GM19468 (cell line): ENCODE data around the gene PDXP.
"Not testable (repeated sequence)": the region's sequence is repeated elsewhere in the genome, so short reads cannot be mapped to it uniquely, and the experiment has no call there.

Source experiments
- ATAC-seq: cut with Tn5 transposase; IDR thresholded peaks from one replicate; pipeline ENCODE4 v1.9.1; 2021; ENCODE audit warnings: mild to moderate bottlenecking, moderate library complexity, moderate number of reproducible peaks; ENCODE audit not compliant: unreplicated experiment; ENCODE audit errors: extremely low read depth

Gene PDXP

DNA sequence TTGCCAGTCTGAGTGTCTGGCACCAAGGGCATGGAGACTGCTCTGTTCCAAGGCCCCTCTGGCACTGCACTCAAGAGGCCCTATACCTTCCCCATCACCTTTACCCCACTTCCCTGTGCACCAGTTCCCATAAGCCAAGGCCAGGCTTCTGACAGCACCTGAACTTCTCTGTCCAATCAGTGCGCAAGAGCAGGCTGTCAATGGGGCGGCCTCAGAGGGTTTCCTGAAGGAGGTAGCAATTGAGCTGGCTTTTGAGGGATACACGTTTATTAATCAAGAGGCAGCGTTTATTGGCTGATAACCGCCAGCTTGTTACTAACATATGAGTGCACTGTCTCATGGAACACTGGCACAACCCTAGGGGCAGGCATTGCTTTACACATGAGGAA, 17.0 kb upstream of the PDXP start:
- no peak for ATAC-seq

DNA sequence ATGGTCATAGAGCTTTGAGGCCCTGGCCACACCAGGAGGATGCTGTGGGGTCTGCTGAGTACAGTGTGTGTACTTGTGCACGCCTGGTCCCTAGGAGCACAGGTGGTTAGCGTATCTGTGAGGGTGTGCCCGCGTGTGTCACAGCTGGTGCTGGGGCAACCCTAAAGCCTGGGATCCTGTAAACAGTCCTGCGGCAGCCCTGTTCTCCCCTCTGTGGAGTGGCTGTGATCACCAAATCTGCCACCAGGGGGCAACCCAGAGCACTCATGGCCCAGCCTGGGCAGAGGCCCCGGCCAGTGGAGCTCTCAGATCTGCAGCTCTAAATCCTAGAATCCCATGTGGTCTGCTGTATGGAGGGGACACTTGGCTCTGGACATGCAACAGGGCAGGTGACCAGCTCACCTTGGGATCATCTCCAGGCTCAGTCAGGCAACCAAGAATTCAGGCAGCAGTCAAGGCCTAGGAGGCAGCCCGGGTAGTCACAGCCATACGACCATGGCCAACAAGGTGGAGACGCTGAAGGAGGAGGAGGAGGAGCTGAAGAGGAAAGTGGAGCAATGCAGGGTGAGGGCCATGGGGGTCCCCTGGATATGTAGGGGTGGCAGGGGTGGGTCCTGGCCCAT, 15.2 kb upstream of the PDXP start:
- ATAC-seq = no peak

DNA sequence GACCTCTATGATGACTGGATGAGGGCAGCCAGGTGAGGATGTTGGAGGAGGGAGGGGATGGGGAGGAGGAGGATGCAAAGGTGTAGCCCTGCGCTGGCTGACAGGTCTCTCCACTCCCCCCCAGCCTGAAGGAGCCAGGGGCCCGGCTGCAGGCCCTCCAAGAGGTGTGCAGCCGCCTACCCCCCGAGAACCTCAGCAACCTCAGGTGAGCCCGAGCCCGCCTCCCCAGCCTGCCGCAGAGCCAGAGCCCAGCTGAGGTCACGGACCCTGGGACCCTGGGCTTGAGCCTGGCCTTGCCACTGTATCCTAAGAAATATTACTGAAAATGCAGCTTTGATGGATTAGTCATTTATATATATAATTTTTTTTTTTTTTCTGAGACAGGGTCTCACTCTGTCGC, 11.2 kb upstream of the PDXP start:
- no peak for ATAC-seq

DNA sequence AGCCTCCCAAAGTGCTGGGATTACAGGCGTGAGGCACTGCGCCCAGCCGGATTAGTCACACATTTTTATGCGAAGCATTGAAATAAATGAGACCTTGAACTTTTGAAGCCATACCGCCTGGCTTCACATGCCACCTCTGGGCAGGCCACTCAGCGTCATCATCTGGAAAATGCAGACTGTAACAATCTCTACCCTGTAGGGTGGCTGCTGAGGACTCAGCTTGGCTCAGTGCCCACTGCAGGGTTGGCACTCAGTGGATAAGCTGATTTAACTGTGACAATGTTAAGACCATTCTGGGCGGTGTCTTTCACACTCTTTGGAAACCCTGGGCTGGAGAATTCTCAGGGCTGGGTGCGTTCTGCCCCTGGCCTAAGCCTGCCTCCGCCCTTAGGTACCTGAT, 10.6 kb upstream of the PDXP start:
- ATAC-seq = no peak

DNA sequence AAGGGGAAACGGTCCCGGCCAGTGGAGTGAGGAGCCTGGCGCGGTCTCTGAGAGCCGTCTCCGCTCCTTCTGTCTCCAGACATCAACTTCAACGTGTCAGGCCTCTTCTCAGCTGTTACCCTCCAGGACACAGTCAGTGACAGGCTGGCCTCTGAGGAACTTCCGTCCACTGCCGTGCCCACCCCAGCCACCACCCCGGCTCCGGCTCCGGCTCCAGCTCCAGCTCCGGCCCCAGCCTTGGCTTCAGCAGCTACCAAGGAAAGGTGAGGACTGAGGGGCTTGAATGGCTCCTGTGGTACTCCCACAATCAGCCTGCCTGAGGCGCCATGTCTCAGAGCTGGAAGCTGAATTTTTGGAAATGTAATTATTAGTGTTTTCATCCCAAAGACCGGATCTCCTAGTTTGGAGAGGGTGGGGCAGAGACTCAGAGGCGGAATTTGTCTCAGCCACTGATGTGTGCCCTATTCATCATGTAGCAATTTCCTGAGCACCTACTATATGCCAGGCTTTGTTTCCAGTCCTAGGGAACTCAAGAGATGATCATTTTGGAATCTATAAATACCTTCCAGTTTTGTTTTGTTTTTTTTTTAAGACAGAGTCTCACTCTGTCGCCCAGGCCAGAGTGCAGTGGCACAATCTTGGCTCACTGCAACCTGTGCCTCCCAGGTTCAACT, 7.9 kb upstream of the PDXP start:
- ATAC-seq = no peak

DNA sequence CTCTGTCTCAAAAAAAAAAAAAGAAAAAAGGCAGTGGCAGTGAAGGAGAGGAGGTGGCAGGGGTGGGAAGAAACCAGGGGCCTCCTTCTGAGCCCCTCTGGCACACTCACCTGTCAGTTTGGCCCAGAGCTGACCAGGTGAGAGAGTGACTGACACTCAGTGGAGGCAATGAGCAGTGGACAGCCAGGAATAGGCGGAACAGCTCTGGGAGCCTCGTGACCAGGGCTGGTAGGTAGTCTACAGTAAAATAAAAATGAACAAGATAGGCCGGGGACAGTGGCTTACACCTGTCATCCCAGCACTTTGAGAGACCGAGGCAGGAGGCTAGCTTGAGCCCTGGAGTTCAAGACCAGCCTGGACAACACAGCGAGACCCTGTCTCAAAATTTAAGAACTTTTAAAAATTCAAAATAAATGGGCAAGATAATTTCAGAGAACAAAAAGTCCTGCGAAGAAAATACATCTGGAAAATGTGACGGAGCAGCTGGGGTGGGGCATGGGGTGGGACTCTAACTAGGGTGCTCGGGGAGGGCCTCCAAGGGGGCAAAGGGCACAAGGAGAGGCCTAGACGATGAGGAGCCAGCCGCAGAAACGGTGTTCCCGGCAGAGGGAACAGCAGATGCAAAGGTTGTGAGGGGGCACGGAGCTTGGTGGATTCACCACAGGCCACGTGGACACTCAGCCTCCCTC, 3.8 kb upstream of the PDXP start:
- no peak for ATAC-seq

DNA sequence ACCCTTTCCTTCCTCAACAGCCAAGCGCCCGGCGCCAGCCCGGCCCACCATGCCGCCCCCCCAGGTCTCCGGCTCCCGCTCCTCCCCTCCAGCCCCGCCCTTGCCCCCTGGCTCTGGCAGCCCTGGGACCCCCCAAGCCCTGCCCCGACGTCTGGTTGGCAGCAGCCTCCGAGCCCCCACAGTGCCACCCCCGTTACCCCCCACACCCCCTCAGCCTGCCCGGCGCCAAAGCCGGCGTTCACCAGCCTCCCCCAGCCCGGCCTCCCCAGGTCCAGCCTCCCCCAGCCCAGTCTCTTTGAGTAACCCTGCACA, 3.3 kb upstream of the PDXP start:
- ATAC-seq = no peak

DNA sequence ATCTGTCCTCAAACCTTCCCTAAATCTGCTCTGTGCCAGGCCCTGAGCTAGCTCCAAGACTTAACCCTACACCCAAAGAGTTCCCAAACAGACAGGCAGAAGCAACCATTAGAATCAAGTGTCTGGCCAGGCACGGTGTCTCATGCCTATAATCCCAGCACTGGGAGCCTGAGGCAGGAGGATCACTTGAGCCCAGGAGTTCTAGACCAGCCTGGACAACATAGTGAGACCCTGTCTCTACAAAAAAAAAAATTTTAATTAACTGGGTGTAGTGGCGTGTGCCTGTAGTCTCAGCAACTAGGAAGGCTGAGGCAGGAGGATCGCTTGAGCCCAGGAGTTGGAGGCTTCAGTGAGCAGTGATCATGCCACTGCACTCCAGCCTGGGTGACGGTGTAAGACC, 1.9 kb upstream of the PDXP start:
- ATAC-seq = not testable (repeated sequence)

DNA sequence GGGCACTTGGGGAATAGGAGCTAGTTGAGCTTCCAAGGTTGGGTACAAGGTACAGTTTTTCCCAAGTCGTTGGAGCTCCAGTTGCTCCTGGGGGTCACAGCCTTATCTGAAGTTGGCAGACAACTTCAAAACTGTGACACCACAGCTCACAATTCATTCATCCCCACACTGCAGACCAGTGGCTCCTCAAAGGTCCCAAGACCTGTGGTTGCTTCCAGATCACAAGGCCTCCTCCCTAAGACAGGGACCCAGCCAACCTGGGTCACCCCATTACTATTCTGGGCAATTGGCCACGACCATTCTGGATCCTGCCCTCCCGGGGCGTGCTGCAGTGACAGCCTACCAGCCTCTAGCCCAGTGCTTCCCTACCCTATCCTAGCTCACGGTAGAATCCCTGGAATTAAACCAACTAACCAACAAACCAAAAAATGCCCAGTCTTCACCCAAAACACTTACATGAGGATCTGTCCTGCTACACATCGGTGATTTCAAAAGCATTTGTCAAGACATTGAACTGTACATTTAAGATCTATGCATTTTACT, 862 bp upstream of the PDXP start:
- no peak for ATAC-seq

DNA sequence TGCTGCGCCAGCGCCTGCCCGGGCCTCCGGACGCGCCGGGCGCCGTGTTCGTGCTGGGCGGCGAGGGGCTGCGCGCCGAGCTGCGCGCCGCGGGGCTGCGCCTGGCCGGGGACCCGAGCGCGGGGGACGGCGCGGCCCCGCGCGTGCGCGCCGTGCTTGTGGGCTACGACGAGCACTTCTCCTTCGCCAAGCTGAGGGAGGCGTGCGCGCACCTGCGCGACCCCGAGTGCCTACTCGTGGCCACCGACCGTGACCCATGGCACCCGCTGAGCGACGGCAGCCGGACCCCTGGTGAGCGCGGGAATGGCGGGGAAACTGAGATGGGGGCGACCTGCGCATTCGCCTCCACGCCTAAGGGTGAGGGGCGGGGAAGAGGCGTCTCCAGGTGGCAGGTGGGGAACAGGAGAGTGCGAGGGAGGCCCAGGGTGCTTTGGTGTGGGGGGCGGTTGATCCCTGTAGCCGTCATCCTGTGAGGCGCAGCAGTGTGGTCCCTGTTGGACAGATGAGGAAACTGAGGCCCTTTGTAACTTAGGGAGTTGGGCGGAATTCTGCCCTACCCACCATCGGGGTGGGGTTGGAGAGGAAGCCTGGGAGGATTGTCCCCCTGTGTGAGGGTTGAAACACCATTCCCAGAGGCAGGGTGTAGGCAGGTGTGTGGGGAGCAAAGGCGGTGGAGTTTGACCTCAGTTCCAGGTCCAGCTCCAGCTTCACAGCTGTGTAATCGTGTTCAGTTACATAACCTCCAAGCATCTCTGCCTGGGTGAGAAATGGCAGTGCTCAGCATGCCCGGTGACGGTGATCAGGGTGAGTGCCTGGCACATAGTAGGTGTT, 758 bp downstream of the PDXP start:
- ATAC-seq = no peak

DNA sequence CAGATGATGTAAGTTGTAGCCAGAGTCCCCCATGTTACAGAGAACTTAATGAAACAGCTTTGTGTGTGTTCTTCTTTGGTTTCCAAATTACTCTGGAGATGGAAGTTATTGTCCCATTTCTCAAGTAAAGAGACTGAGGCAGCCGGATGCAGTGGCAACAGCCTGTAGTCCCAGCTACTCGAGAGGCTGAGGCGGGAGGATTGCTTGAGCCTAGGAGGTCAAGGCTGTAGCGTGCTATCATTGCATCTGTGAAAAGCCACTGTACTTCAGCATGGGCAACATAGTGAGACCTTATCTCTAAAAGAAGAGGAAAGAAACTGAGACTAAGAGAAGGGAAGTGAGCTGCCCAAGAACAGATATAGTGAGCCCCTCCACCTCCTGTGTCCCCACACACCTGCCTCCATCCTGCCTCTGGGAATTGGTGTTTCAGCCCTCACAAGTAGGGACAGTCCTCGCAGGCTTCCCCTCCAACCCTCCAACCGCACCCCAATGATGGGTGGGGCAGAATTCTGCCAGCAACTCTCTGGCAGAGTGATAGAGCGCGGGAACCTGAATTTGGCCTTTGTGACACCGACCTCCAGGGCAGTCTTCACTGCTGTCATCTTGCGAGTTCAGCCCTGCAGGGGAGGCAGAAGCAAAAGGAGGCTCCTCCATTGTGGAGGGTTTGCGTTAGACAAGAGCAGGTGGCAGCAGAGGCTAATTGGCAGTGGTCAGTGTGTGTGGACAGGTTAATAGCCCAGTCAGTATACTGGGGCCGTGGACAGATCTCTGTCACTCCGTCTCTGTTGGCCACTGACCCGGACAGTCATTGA, 1.6 kb downstream of the PDXP start:
- no peak for ATAC-seq

DNA sequence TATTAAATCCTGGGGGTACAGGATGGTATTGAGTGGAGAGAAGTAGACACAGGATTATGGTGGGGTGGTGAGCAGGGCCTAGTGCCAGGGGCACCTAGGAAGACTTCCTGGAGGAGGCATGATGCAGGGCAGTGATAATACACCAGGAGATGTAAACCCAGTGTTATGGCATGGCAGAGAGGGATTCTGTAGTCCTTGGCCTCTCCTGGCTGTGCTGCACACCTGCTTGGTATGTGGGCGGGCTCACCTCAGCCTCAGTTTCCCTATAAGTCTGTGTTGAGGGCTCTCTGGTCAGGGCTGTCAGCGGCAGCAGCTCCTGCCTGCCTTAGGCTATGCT, 2.2 kb downstream of the PDXP start:
- ATAC-seq = no peak

DNA sequence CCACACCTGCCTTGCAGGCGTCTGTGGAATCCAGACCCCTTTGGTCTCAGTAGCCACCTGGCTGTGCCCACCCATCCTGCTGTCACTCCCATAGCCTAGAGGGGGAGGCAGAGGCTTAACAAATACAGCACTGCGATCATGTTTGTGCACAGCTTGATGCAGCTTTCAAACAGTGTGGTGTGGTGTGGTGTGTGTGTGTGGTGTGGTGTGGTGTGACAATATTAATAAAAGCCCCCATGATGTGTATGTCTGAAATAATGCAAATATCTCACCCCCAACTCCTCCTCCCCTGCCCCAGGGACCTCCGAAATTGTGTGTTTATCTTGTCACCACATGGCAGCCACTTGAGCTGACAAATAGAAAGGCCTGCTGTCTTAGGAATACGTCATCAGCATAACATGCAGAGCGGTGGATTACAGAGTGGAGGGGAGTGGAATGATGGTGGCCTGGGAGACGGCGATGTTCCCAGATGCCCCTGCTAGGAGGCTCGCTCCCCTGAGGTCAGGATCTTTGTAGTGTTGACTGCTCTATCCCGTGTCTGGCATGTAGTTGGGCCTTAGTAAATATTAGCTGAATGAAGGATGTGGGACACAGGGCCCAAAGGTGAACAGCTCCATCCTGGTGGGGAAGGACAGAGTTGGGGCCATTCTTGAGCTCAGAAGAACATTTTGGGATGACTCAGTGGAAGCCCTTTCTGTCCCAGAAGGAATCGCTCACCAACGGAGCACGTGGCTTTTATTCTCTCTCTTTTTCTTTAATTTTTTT, 2.8 kb downstream of the PDXP start:
- ATAC-seq = no peak

DNA sequence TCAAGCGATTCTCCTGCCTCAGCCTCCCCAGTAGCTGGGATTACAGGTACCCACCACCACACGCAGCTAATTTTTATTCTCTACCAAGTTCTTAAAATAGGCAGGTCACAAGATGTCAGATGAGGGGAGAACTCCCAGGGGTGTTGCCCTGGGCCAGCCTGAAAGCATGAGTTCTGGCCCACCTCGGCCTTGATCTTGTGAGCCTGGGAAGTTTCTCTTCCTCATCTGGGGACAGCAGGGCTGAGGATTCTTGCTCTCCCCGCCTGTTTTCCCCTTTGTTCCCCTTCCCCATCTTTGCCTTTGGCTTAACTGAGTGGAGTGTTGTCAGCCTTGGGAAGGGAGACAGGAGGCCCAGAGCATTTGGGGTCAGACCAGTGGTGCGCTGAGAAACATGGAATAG, 3.5 kb downstream of the PDXP start:
- no peak for ATAC-seq

DNA sequence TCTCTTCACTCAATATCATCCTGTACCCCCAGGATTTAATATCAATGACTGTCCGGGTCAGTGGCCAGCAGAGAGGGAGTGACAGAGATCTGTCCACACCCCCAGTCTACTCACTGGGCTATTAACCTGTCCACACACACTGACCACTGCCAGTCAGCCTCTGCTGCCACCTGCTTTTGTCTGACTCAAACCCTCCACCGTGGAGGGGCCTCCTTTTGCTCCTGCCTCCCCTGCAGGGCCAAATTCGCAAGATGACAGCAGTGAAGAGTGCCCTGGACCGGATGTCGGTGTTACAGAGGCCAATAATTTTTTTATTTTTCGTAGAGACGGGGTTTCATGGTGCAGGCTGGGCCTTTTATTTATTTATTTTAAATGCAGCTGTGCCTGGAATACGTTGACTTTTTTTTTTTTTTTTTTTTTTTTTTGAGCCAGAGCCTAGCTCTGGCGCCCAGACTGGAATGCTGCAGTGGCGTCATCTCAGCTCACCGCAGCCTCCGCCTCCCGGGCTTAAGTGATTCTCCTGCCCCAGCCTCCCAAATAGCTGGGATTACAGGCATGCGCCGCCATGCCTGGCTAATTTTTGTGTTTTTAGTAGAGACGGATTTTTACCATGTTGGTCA, 5.1 kb downstream of the PDXP start:
- no peak for ATAC-seq

DNA sequence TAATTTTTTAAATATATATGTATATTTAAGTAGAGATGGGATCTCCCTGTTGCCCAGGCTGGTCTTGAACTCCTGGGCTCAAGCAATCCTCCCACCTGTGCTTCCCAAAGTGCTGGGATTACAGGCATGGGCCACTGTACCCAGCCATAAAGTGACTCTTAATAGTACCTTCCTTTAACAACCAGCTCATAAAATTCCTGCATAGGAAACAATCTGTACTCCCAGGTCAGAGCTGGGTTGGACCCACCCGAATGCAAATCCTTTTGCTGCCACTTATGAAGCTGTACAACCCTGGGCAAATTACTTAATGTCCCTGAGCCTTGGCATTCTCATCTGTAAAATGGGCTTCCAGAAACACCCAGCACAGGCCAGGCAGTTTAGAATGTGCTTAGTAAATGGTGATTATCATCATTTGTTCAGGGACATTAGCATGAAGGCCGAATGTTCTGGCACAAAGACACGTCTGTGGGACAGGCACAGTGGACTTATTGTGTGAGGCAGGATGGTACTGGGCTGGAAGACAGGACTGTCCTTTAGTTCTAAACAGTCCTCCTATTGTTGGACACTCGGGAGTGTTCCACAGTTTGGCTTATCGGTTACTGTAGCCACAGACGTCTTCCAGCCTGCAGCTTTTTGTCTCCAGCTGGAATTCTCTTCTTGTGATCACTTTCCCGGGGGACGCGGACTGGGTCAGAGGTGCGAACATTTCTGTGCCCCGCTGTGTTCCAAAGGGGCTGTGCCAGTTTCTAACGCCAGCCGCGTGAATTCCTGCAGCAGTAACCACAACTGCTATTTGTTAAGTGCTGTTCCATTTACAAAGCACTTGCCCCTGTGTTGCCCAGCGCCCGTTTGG, 6.0 kb downstream of the PDXP start:
- no peak for ATAC-seq

DNA sequence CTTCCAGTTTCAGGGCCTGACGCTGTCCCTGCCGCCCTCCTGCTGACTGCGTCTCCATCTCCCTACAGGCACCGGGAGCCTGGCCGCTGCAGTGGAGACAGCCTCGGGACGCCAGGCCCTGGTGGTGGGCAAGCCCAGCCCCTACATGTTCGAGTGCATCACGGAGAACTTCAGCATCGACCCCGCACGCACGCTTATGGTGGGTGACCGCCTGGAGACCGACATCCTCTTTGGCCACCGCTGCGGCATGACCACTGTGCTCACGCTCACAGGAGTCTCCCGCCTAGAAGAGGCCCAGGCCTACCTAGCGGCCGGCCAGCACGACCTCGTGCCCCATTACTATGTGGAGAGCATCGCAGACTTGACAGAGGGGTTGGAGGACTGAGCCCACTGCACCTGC, 7.0 kb downstream of the PDXP start:
- ATAC-seq = no peak

DNA sequence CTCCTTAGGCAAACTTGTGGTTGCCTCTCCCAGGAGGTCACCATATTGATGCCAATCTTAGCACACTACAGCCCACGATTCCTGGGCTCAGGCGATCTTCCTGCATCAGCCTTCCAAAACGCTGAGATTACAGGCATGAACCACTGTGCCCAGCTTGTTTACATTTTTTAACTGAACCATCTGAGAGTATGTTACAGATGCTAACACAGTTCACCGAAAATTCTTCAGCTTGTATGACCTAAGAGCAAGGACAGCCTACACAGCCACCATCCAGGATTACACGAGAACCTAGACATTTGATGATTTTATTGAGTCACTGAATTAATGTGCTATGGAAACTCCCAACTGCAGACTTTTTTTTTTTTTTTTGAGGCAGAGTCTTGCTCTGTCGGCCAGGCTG, 11.1 kb downstream of the PDXP start:
- no peak for ATAC-seq
